NK-92 treated with Interleukin-12 subunit alpha and Interleukin-12 subunit beta, amount 100 ng/mL, for 24 hours (cell line): ENCODE data around the gene ZNF354B.
A peak's percentile ranks its signal among the peaks of the same experiment; 100 is the strongest.
"Not testable (repeated sequence)": the region's sequence is repeated elsewhere in the genome, so short reads cannot be mapped to it uniquely, and the experiment has no call there.

ENCODE experiments used
- DNase-seq: peaks from one replicate; lab custom pipeline; 2025; lab: John Stamatoyannopoulos, UW

The ZNF354B gene

GRCh38 chr5:178859625-178860521 is at the start of gene ZNF354B:
TSS of gene ZNF354B (plus strand) at chr5:178859953. CDS start at chr5:178861048, 1,095 bp downstream.
- no peak for DNase-seq

DNA sequence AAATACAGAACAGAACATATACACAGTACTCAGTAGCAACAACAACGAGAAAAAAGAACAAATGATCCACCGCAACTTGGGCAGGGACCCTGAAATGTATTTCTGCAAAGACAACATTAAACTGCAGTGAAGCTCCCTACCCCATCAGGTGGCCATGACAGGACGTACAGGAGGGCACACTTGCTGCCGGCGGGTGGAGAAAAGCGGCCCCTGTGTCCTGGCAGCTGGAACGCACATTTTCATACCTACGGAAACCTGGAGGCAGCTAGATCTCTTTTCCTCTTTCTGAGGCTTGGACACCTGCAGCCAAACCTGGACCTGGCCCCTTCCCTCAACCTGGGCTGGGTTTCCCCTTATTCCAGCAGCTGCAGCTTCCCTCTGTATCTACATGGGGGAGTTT is 42.2 kb upstream of the ZNF354B start:
- no peak for DNase-seq

GRCh38 chr5:178818094-178818493 is 41.7 kb upstream of the ZNF354B start:
- no peak for DNase-seq

- DNase-seq = no peak
Measured at GRCh38 chr5:178820001-178820400, 39.8 kb upstream of the ZNF354B start.

- no peak for DNase-seq
Measured at GRCh38 chr5:178825444-178825843, 34.3 kb upstream of the ZNF354B start.

- DNase-seq = no peak
Measured at GRCh38 chr5:178826216-178826615, 33.5 kb upstream of the ZNF354B start.

GRCh38 chr5:178827636-178828035 is 32.1 kb upstream of the ZNF354B start:
- no peak for DNase-seq

DNA sequence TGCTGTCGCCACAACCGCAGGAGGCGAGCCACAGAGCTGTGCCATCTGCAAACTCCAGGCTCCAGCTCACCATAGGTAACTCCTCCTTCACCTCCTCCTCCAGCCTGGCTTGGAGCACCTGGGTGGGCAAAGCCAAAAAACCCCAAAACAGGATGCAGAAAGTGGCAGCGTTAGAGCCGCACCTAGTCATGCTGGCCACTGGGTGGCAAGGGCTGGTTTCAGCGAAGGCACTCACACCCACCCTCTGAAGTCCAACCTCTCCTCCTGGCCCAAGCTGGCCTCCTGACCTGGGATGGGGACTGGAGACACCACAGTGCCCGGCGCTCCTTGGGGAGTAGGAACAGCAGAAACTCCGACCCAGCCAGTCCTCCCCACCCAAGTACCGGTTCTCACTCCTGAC is 28.7 kb upstream of the ZNF354B start:
- DNase-seq = no peak

GRCh38 chr5:178832618-178833201 is 27.0 kb upstream of the ZNF354B start:
- DNase-seq = no peak

DNA sequence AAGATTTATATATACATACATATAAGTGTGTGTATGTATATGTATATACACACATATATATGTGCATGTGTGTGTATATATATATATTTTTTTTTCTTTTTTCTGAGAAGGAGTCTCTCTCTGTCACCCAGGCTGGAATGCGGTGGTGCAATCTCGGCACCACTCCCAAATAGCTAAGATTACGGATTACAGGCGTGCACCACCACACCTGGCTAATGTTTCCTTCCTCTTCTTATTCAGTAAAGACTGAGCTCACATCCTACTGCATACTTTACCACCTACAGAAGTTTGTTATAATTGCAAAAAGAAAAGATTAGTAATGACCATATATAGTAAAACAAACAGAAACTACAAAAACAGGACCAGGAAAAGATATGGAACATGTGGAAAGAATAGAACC is 23.1 kb upstream of the ZNF354B start:
- DNase-seq = no peak

- DNase-seq = not testable (repeated sequence)
Measured at GRCh38 chr5:178838695-178839318, 20.9 kb upstream of the ZNF354B start.

DNA sequence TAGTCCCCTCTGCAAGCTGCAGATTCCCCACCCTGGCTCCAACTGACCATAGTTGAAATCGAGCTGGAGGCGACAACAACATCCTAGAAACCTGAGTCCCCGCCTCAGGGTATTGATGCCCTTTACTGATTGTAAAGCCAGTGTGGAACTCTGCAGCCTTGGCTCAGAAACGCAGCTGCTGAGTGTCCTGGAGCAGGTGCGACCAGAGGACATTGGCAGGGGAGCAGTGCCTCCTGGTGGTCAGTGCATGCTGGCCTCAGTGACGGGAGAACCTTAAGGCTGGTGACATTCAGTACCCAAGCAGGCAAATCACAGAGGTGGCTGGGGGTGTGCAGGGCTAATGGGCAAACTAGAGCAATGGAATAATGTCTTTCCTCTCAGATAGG is 20.4 kb upstream of the ZNF354B start:
- DNase-seq = peak; percentile 2

DNA sequence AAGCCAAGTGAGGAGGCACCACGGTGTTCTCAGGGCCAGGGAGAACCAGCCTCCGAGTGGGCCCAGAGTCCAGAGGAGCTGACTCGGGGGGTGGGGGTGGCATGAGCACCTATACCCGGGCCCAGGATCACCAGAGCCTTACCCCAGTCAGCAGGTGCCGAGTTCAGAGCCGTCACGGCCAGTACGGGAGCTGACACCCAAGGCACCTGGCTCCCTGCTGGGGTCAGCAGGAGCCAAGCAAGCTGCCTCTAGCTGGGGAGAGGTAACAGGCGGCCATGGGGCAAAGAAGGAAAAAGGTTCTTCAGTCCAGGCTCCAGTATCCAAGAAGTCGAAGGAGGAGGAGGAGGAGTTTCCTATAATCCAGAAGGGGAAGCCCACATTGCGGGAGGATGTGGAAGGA is 19.4 kb upstream of the ZNF354B start:
- not testable (repeated sequence) for DNase-seq

DNA sequence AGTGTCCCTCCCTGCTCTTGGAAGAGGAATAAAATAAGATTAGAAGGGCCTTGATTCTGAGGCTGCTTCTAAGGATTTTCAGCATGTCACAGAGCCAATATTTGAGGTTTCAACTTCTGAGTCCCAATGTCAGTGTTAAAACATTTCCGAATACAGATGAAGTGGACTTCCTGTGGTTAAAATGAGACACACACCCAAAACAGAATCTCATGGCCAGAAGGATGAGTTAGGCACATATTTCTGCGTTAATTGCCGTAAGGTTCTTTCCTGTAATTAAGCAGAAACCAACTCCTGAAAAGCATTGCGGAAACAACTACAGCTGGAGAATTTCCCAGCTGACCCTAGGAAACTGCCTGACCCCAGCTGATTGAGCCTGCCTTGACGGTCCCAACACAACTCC is 10.4 kb upstream of the ZNF354B start:
- DNase-seq = no peak

DNA sequence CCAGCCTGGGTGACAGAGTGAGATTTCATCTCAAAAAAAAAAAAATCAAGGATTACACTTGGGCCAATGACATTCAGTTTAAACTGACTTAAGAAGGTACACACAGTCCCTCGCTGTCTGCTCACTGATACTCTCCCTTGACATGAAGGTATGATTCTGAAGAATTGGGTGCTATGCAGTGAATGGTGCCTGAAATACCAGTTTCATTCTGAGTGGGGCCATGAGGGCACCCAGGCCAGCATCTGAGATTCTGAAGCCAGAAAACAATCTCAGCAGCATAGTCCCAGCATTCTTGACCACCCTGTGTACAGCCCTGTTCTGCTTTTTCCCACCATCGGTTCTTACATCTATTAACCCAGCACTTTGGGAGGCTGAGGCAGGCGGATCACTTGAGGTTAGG is 7.8 kb upstream of the ZNF354B start:
- DNase-seq = no peak

GRCh38 chr5:178854284-178854683 is 5.5 kb upstream of the ZNF354B start:
- no peak for DNase-seq

DNA sequence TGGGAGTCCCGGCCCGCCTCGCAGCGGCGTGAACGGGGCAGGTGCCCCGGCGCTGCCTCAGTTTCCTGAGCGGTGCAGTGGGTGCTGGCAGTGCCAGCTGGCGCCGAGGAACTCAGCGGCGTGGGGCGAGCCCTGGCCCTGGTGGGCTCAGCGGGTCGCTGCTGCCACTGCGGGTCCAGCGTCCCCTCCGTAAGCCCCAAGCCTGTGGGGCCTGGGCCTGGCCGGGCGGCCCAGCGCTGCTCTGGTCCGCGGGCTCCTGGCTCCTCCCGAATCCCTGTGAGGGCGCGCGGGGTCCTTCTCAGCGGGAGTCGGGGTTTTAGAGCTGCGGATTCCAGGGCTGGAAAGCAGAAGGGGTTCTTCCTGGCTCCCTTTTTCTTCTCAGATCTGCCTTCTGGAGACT is 862 bp downstream of the ZNF354B start:
- not testable (repeated sequence) for DNase-seq

DNA sequence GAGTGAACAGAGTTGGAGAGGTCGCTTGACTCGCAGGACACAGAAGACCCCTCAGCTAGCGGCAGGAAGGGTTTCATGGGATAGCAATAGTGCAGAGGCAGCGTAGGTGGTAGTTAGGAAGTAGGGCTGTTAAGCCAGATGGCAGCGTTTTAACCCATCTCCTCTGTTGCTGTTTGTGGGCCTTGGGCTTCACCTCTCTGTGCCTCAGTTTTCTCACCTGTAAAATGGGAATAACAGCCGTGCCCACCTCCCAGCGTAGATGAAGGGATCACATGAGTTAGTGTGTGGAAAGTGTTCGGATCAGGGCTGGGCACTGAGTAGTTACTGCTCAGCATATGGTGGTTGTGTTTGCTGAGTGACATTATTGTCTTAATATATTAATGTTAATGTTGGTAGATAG is 1.9 kb downstream of the ZNF354B start:
- DNase-seq = no peak

GRCh38 chr5:178866946-178867345 is 7.2 kb downstream of the ZNF354B start:
- no peak for DNase-seq

DNA sequence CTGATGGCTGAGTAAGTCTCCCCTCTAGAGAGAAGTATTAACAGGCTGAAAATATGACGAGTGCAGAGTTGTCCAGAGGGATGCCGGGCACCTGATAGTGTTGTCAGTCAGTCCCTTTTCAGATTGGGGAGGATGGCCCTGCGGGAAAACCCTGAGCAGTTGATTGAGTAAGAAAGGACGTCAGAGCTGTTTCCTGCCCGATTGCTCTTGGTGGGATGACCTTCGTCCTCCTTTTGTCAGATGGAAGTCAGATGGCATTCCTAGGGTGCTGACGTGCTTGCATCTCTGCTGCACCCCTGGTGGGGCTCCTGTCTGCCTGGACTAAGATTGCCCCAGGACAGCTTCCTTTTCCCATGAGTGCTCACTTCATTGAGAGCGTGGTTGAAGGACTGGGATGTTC is 9.8 kb downstream of the ZNF354B start:
- no peak for DNase-seq

DNA sequence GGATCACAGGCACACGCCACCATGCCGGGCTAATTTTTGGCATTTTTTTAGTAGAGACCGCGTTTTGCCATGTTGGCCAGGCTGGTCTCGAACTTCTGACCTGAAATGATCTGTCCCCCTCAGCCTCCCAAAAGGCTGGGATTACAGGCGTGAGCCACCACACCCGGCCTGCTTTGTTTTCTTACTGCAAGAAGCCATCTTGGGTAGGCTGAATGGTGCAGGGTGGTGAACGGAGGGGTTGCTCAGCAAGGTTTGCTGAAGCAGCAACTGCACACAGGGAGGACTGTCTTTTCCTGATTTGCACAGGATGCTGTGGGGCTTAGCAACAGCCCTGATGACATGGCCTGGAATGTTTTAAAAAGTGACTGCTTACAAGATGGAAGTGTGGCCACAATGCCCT is 10.7 kb downstream of the ZNF354B start:
- DNase-seq = no peak

DNA sequence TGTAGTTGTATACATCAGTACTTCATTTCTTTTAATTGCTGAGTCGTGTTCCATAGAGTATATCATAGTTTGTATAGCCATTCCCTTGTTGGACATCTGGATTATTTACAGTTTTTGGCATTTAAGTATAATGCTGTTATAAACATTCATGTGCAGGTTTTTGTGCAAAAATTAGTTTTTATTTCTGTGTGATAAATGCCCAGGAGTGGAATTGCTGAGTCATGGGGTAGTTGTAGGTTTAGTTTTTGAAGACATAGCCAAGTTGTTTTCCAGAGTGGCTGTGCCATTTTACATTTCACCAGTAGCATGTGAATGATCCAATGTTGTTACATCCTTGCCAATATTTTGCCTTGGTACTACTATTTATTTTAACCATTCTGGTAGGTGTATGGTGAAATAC is 12.5 kb downstream of the ZNF354B start:
- DNase-seq = no peak

GRCh38 chr5:178883115-178883694 is 23.5 kb downstream of the ZNF354B start:
- not testable (repeated sequence) for DNase-seq
